ENCODE data around the gene CCNL2. TPM values are rescaled to one million over a fixed set of nuclear protein-coding genes. Genes with fewer than 3 reads are reported as not detected.
"Not testable (repeated sequence)": the region's sequence is repeated elsewhere in the genome, so short reads cannot be mapped to it uniquely, and the experiment has no call there.

The CCNL2 gene
- total RNA-seq, 8 experiments from 2014 or later, result 99.6 to 392 (median 163) TPM

GRCh38 chr1:1397839-1398523, 1.2 kb downstream of the CCNL2 start:
- H3K4me1 ChIP-seq (replicated peaks in 1 of 2), result peaks cover 15 to 17% of the 10 kb centered on the region in 2 donors
- in situ Hi-C loops (cut with MboI; ENCODE audit: low pct_unique_long_range_greater_than_20kb in 2 of 9, low sequenced_read_pairs in 9 of 9, unreplicated experiment in 9 of 9), result no loop called here
- peak overlapping the region in 1 of 2 donors; percentile 95 for H3K27ac ChIP-seq
- peak overlapping the region; percentile 72 to 99 (median 98) for H3K4me3 ChIP-seq
- peak in 2 of 8 experiments; percentile 9 to 12 for ATAC-seq (replicated peaks in 6 of 8)
- WGBS, 10 experiments, result 0 to 80% (median 48%) methylated on average over 1 to 18 of the region's 19 CpGs

DNA sequence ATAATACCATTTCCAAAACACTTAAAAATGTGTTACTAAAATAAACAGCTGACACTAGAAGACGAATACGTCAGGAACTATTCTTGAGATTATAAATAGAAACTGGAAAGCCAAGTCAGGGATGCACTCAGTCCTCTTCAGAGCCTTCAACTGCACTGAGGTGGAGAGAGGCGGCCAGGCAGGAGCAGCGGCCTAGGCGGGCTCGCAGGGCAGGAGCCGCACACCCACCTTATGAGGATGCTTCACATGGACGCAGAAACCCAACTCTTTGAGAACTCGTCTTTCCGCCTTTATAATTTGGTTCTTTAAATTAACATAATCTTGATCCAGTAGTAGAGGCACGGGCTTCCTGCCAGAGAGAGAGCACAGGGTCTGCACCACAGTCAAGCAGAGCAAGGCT, 4.0 kb downstream of the CCNL2 start:
- H3K4me3 ChIP-seq, result no peak overlapping the region
- no peak overlapping the region for H3K27ac ChIP-seq
- peaks cover 7 to 13% of the 10 kb centered on the region in 2 donors for H3K4me1 ChIP-seq (replicated peaks in 1 of 2)
- in situ Hi-C loops (cut with MboI; ENCODE audit: low pct_unique_long_range_greater_than_20kb in 2 of 9, low sequenced_read_pairs in 9 of 9, unreplicated experiment in 9 of 9), result no loop called here
- no peak for ATAC-seq (replicated peaks in 6 of 8)
- 85 to 100% (median 95%) methylated on average over 3 to 11 of the region's 11 CpGs for WGBS, 10 experiments

DNA sequence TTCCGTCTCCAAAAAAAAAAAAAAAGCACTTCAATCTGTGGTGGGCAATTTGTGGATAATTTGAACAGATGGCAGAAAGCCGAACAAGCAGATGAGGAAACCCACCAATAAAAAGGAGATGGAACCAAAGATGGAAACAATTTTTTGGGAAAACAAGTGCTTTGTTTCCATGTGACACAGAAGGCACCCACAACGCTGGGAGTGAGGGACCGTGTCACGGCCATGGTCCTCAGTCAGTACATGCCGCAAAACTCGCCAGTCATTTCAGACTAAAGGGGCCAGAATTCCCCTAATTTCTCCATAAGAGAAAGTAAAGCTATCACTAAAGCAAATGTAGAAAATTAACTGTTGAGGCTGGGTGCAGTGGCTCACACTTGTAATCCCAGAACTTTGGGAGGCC, 5.0 kb downstream of the CCNL2 start:
- peaks cover 6 to 11% of the 10 kb centered on the region in 2 donors for H3K4me1 ChIP-seq (replicated peaks in 1 of 2)
- 83 to 100% (median 94%) methylated on average over 1 to 7 of the region's 7 CpGs; no CpG with 5 or more reads in 2 of the 10 experiments for WGBS, 10 experiments
- no peak overlapping the region for H3K27ac ChIP-seq
- no peak for ATAC-seq (replicated peaks in 6 of 8)
- H3K4me3 ChIP-seq, result no peak overlapping the region
- in situ Hi-C loops (cut with MboI; ENCODE audit: low pct_unique_long_range_greater_than_20kb in 2 of 9, low sequenced_read_pairs in 9 of 9, unreplicated experiment in 9 of 9), result no loop called here

- H3K4me1 ChIP-seq (replicated peaks in 1 of 2), result peaks cover 6 to 11% of the 10 kb centered on the region in 2 donors
- WGBS, 10 experiments, result 94 to 100% (median 100%) methylated on average over 1 to 7 of the region's 11 CpGs; no CpG with 5 or more reads in 5 of the 10 experiments
- in situ Hi-C loops (cut with MboI; ENCODE audit: low pct_unique_long_range_greater_than_20kb in 2 of 9, low sequenced_read_pairs in 9 of 9, unreplicated experiment in 9 of 9), result no loop called here
- no peak overlapping the region for H3K27ac ChIP-seq
- ATAC-seq (replicated peaks in 6 of 8), result no peak
- no peak overlapping the region for H3K4me3 ChIP-seq
These were observed 5.7 kb downstream of the CCNL2 start for GRCh38 chr1:1393428-1393827.

- WGBS, 10 experiments, result 88 to 100% (median 100%) methylated on average over 1 to 3 of the region's 4 CpGs; no CpG with 5 or more reads in 6 of the 10 experiments
- Histone ChIP-seq H3K4me1 (replicated peaks in 1 of 2) (peaks cover 4 to 7% of the 10 kb centered on the region in 2 donors), H3K4me3 (no peak overlapping the region), H3K27ac (no peak overlapping the region)
- ATAC-seq (replicated peaks in 6 of 8), result no peak
- in situ Hi-C loops (cut with MboI; ENCODE audit: low pct_unique_long_range_greater_than_20kb in 2 of 9, low sequenced_read_pairs in 9 of 9, unreplicated experiment in 9 of 9), result no loop called here
These were observed 6.1 kb downstream of the CCNL2 start for GRCh38 chr1:1393014-1393413.

DNA sequence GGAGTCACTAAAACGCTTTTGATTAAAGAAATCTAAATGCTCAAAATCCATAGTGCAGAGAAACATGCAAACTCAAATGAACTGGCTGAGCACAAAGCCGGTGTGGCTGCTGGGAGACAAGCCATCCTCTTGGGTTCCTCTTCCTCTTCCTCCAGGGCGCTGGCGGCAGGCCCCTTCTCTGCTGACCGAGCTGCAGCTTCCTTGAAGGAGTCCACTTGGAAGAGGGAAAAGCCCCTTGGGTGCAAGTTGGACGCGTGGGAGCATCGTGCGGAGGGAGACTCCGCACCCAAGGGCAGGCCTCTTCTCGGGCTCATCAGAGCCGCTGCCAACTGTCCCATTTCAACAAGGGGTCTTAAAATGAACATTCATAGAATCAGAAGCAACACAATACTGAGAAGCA, 7.9 kb downstream of the CCNL2 start:
- 74 to 100% (median 93%) methylated on average over 3 to 12 of the region's 12 CpGs; no CpG with 5 or more reads in 3 of the 10 experiments for WGBS, 10 experiments
- ATAC-seq (replicated peaks in 6 of 8), result no peak

DNA sequence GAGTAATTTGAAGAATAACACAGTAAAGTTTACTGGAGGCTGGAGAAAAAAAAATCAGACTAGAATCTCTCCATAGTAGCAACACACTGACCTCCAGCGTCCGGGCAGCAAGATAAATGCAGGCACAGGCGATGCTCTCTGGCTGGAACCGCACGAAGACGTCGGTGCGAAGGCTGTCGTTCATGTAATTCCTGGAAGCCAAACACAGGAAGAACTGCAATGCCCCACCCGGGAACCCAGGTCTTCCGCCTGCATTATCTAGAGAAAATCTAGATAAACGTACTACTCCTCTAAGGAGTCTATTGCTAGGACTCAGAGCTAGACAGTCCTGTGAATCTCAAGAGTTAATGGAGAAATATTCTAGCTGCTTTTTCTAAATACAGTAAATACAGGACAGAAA, 8.5 kb downstream of the CCNL2 start:
- no peak overlapping the region for H3K4me3 ChIP-seq
- WGBS, 10 experiments, result 75 to 100% (median 99%) methylated on average over 1 to 12 of the region's 12 CpGs; no CpG with 5 or more reads in 3 of the 10 experiments
- no peak overlapping the region for H3K27ac ChIP-seq
- in situ Hi-C loops (cut with MboI; ENCODE audit: low pct_unique_long_range_greater_than_20kb in 2 of 9, low sequenced_read_pairs in 9 of 9, unreplicated experiment in 9 of 9), result no loop called here
- no peak for ATAC-seq (replicated peaks in 6 of 8)
- no peaks in the 10 kb centered on the region for H3K4me1 ChIP-seq (replicated peaks in 1 of 2)

More for the DNA sequence above, 7.9 kb downstream of the CCNL2 start:
- Histone ChIP-seq H3K4me3 (no peak overlapping the region), H3K4me1 (replicated peaks in 1 of 2) (no peaks in the 10 kb centered on the region), H3K27ac (no peak overlapping the region)
- in situ Hi-C loops (cut with MboI; ENCODE audit: low pct_unique_long_range_greater_than_20kb in 2 of 9, low sequenced_read_pairs in 9 of 9, unreplicated experiment in 9 of 9), result no loop called here

DNA sequence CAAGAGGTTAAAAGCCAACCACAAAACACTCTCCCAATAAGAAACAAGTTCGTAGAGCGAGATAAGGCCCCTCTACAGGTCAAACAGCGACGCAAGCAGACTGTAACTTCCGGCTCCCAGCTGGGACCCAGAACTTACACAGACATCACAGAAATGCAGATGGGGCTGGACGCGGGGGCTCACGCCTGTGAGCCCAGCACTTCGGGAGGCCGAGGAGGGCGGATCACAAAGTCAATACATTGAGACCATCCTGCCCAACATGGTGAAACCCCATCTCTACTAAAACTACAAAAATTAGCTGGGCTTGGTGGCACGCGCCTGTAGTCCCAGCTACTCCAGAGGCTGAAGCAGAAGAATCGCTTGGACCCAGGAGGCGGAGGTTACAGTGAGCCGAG, 11.1 kb downstream of the CCNL2 start:
- 80 to 100% (median 95%) methylated on average over 4 to 11 of the region's 16 CpGs; no CpG with 5 or more reads in 3 of the 10 experiments for WGBS, 10 experiments
- Histone ChIP-seq H3K4me1 (replicated peaks in 1 of 2) (no peaks in the 10 kb centered on the region), H3K4me3 (no peak overlapping the region), H3K27ac (no peak overlapping the region)
- in situ Hi-C loops (cut with MboI; ENCODE audit: low pct_unique_long_range_greater_than_20kb in 2 of 9, low sequenced_read_pairs in 9 of 9, unreplicated experiment in 9 of 9), result no loop called here
- no peak for ATAC-seq (replicated peaks in 6 of 8)

DNA sequence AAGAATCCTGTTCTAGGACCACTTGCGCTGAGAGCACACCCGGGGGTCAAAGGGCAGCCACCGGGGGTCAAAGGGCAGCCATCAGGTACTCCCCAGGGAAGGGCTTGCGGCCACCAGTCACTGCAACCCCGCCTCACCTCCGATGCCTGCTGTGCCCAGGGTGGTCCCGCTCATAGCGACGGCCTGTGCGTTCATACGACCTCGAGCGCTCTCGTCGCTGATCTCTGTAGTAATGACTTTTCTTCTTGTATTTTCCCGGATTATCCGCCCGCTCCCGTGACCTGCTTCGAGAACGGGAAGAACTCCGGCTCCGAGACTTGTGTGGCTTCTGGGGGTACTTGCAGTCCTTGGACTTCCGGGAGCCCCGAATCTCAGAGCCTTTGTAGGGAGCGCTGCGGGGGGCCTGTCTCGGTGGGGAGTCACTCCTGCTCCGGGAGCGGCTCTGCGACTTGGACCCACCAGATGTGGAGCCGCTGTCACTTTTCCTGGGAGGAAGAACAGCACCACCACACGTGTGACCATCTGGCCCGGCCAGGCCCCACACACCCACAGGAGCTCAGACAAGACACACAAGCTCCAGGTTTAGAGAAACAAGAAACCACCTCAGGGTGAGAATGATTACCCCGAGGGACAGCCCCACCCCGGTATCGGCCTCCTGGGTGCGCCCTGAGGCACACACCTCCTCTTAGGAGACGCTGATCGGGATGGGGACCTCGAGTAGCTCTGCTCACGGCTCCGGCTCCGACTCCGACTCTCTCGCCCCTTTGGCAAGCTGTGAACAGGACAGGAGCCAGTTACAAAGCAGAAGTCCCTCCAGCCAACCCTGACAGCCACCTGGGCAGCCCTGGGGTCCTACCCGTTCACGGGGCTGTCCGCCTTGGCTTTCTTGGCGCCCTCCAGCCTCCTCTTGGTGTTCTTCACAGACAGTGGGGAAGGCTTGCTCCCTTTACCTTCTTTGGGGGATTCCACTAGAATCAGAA, 11.7 kb downstream of the CCNL2 start:
- WGBS, 10 experiments, result 82 to 99% (median 92%) methylated on average over 2 to 18 of the region's 50 CpGs; no CpG with 5 or more reads in 3 of the 10 experiments
- in situ Hi-C loops (cut with MboI; ENCODE audit: low pct_unique_long_range_greater_than_20kb in 2 of 9, low sequenced_read_pairs in 9 of 9, unreplicated experiment in 9 of 9), result no loop called here
- H3K4me1 ChIP-seq (replicated peaks in 1 of 2), result no peaks in the 10 kb centered on the region
- no peak overlapping the region for H3K4me3 ChIP-seq
- no peak overlapping the region for H3K27ac ChIP-seq
- ATAC-seq (replicated peaks in 6 of 8), result peak in 3 of 8 experiments; percentile 19 to 29 (median 28)

DNA sequence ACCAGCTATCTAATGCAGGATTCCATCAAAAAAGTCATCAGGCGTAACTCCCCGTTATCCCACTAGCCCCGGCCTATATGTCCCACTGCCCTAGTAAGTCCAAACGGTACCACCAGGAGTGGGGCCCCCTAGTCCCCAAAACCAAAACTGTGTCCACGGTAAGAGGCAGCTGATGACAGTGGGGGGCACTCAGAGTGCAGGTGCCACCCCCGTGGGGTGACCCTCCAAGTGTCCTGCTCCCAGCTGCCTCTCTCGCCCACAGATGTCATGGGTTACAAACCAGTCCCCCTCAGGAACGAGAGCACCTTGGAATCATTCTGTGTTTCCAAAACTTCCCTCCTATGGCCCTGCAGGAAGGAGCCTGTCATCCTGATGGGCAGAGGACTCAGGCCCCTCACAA, 13.2 kb downstream of the CCNL2 start:
- no peak overlapping the region for H3K27ac ChIP-seq
- no peaks in the 10 kb centered on the region for H3K4me1 ChIP-seq (replicated peaks in 1 of 2)
- 80 to 100% (median 92%) methylated on average over 1 to 8 of the region's 8 CpGs; no CpG with 5 or more reads in 3 of the 10 experiments for WGBS, 10 experiments
- in situ Hi-C loops (cut with MboI; ENCODE audit: low pct_unique_long_range_greater_than_20kb in 2 of 9, low sequenced_read_pairs in 9 of 9, unreplicated experiment in 9 of 9), result no loop called here
- peak in 3 of 8 experiments; percentile 2 to 15 (median 13) for ATAC-seq (replicated peaks in 6 of 8)
- no peak overlapping the region for H3K4me3 ChIP-seq

- H3K4me3 ChIP-seq; H3K4me1 ChIP-seq (replicated peaks in 1 of 2); in situ Hi-C loops (cut with MboI; ENCODE audit: low pct_unique_long_range_greater_than_20kb in 2 of 9, low sequenced_read_pairs in 9 of 9, unreplicated experiment in 9 of 9); H3K27ac ChIP-seq; ATAC-seq (replicated peaks in 6 of 8): not testable (repeated sequence)
- WGBS, 10 experiments, result 91 to 100% (median 94%) methylated on average over 1 to 29 of the region's 29 CpGs; no CpG with 5 or more reads in 4 of the 10 experiments
These were observed 13.8 kb downstream of the CCNL2 start for GRCh38 chr1:1385339-1385738.

DNA sequence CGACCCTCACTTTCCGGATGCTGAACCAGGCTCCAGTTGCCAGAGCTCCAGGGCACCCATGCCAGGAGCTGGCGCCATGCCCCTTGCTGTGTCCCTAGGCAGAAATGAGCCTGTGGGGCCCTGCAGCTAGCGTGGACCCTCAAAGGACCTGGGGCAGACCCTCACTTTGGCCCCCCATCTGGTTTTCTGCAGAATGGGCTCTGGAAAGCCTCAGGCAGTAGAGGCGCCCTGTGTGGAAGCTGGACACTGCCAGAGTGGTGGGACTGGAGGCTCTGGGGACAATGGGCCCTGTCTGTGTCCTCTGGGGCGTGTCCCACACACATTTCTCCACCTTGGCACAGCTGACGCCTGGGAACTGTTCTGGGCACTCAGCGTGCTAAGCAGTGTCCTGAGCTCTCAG, 17.8 kb downstream of the CCNL2 start:
- 80 to 100% (median 90%) methylated on average over 1 to 4 of the region's 8 CpGs; no CpG with 5 or more reads in 7 of the 10 experiments for WGBS, 10 experiments
- Histone ChIP-seq H3K4me1 (replicated peaks in 1 of 2) (peaks cover 1 to 3% of the 10 kb centered on the region in 2 donors), H3K27ac (no peak overlapping the region), H3K4me3 (no peak overlapping the region)
- in situ Hi-C loops (cut with MboI; ENCODE audit: low pct_unique_long_range_greater_than_20kb in 2 of 9, low sequenced_read_pairs in 9 of 9, unreplicated experiment in 9 of 9), result no loop called here
- ATAC-seq (replicated peaks in 6 of 8), result peak in 4 of 8 experiments; percentile 0 to 7 (median 4)

DNA sequence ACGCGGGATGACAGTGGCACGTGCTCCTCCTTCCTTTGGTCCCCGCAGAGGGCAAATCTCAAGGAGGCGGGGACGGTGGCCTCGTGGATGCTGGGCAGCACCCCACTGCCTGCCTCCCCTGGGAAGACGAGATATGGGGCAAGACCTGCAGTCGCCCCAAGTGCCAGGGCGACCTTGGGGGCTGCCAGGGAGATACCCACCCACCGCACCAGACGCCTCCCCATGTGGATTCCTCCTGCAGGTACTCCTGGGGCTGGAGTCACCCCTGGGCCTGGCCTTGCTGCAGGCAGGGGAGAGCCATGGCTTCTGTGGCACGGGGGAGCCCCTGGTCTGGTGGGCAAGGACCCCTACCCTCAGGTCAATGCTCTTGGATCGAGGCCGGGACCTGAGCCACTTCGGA, 18.3 kb downstream of the CCNL2 start:
- no peak overlapping the region for H3K4me3 ChIP-seq
- WGBS, 10 experiments, result 86 to 100% methylated on average over 3 to 5 of the region's 16 CpGs; no CpG with 5 or more reads in 8 of the 10 experiments
- no peak overlapping the region for H3K27ac ChIP-seq
- H3K4me1 ChIP-seq (replicated peaks in 1 of 2), result peaks cover 6 to 7% of the 10 kb centered on the region in 2 donors
- in situ Hi-C loops (cut with MboI; ENCODE audit: low pct_unique_long_range_greater_than_20kb in 2 of 9, low sequenced_read_pairs in 9 of 9, unreplicated experiment in 9 of 9), result no loop called here
- peak in 3 of 8 experiments; percentile 6 to 12 (median 9) for ATAC-seq (replicated peaks in 6 of 8)

Measured in motor neuron (in vitro differentiated cells).